Loucy (cell line): ENCODE results near the gene ABHD12.

Experiments used
- H2AFZ ChIP-seq: fragments of 200-600 bp; sonication (generic); 2 replicates; pipeline ENCODE4 v1.6.0; 2016; ENCODE audit warnings: antibody characterized with exemption, mild to moderate bottlenecking, low read length, moderate library complexity
- H3F3A ChIP-seq: fragments of 200-600 bp; 2 replicates; pipeline ENCODE4 v1.6.0; 2016; ENCODE audit warnings: antibody characterized with exemption, low read depth, mild to moderate bottlenecking
- H3K27me3 ChIP-seq: fragments of 200-600 bp; sonication (generic); 2 replicates; pipeline ENCODE4 v1.6.1; 2014; ENCODE audit warnings: low read length, mild to moderate bottlenecking; ENCODE audit not compliant: insufficient read depth, poor library complexity, severe bottlenecking
- H3K36me3 ChIP-seq: fragments of 200-600 bp; sonication (generic); 2 replicates; pipeline ENCODE4 v1.6.1; 2016; ENCODE audit warnings: low read length; ENCODE audit not compliant: insufficient read depth
- H3K4me1 ChIP-seq: fragments of 200-600 bp; sonication (generic); 2 replicates; pipeline ENCODE4 v1.5.1; 2014; ENCODE audit warnings: low read length, mild to moderate bottlenecking; ENCODE audit not compliant: insufficient read depth, poor library complexity, severe bottlenecking
- H3K4me2 ChIP-seq: fragments of 200-600 bp; sonication (generic); 2 replicates; pipeline ENCODE4 v1.6.0; 2014; ENCODE audit warnings: antibody characterized with exemption, low read length, low read depth, mild to moderate bottlenecking; ENCODE audit not compliant: poor library complexity, severe bottlenecking
- H3K4me3 ChIP-seq: fragments of 200-600 bp; sonication (generic); 2 replicates; pipeline ENCODE4 v1.5.1; 2014; ENCODE audit warnings: low read length, mild to moderate bottlenecking, mixed read lengths; ENCODE audit not compliant: poor library complexity, severe bottlenecking
- H3K79me2 ChIP-seq: fragments of 200-600 bp; sonication (generic); 2 replicates; pipeline ENCODE4 v1.6.1; 2014; ENCODE audit warnings: low read length; ENCODE audit not compliant: insufficient read depth
- H3K9ac ChIP-seq: fragments of 200-600 bp; sonication (generic); 2 replicates; pipeline ENCODE4 v1.6.0; 2014; ENCODE audit warnings: mild to moderate bottlenecking, low read depth, low read length, moderate library complexity; ENCODE audit not compliant: poor library complexity, severe bottlenecking
- H3K9me2 ChIP-seq: fragments of 200-600 bp; sonication (generic); replicated peaks from 2 replicates; pipeline ENCODE4 v1.6.1; 2016; ENCODE audit warnings: low read depth, low read length, mixed read lengths
- H3K9me3 ChIP-seq: fragments of 200-600 bp; sonication (generic); 2 replicates; pipeline ENCODE4 v1.6.1; 2014; ENCODE audit warnings: mild to moderate bottlenecking, antibody characterized with exemption, low read length, low read depth; ENCODE audit not compliant: insufficient read depth
- H4K20me1 ChIP-seq: fragments of 200-600 bp; sonication (generic); 2 replicates; pipeline ENCODE4 v1.6.0; 2014; ENCODE audit warnings: antibody characterized with exemption, low read length, mild to moderate bottlenecking; ENCODE audit not compliant: insufficient read depth, poor library complexity, severe bottlenecking
- CTCF ChIP-seq: fragments of 200-600 bp; sonication (generic); conservative IDR thresholded peaks from 2 replicates; pipeline ENCODE4 v1.5.1; 2014; ENCODE audit warnings: mild to moderate bottlenecking, antibody characterized with exemption, low read length
- EZH2phosphoT487 ChIP-seq: fragments of 200-600 bp; IDR thresholded peaks from 2 replicates; pipeline ENCODE4 v1.6.1; 2018; ENCODE audit warnings: antibody characterized with exemption, mild to moderate bottlenecking, moderate library complexity, borderline replicate concordance

Gene ABHD12

GRCh38 chr20:25251019-25251418 lies 139.6 kb downstream of the ABHD12 start:
- Histone ChIP-seq H3K4me2 (peak overlapping the region; percentile 75), H3K79me2 (peaks cover 67% of the 10 kb centered on the region), H3K4me1 (peaks cover 49% of the 10 kb centered on the region), H3K4me3 (peak overlapping the region; percentile 96), H3K27me3 (no peaks in the 10 kb centered on the region), H2AFZ (no peak overlapping the region), H3K9me3 (no peaks in the 10 kb centered on the region), H3K9me2 (no peaks in the 10 kb centered on the region), H4K20me1 (peaks cover 35% of the 10 kb centered on the region), H3K9ac (peak overlapping the region; percentile 45), H3K36me3 (no peaks in the 10 kb centered on the region), H3F3A (0 out of 2 replicates have a peak, but pooled peaks cover 2% of the 10 kb centered on the region)
- TF ChIP-seq EZH2phosphoT487 (no peak), CTCF (no peak)

- peaks cover 35% of the 10 kb centered on the region for H4K20me1 ChIP-seq
- H3F3A ChIP-seq, result 0 out of 2 replicates have a peak, but pooled peaks cover 2% of the 10 kb centered on the region
- peaks cover 49% of the 10 kb centered on the region for H3K4me1 ChIP-seq
- no peak overlapping the region for H2AFZ ChIP-seq
- peak overlapping the region; percentile 75 for H3K4me2 ChIP-seq
- H3K36me3 ChIP-seq, result no peaks in the 10 kb centered on the region
- H3K9me3 ChIP-seq, result no peaks in the 10 kb centered on the region
- H3K9me2 ChIP-seq, result no peaks in the 10 kb centered on the region
- H3K79me2 ChIP-seq, result peaks cover 66% of the 10 kb centered on the region
- peak overlapping the region; percentile 96 for H3K4me3 ChIP-seq
- no peaks in the 10 kb centered on the region for H3K27me3 ChIP-seq
- peak overlapping the region; percentile 54 for H3K9ac ChIP-seq
- no peak for TF ChIP-seq CTCF
- no peak for TF ChIP-seq EZH2phosphoT487
These were observed 140.1 kb downstream of the ABHD12 start for GRCh38 chr20:25250508-25250907.
